GM12873 (cell line): ENCODE results near the gene CSF1R.

Experiments
- TF ChIP-seq, protein P1 (sequence below): IDR thresholded peaks from 2 replicates; pipeline ENCODE4 v1.5.1; 2012; ENCODE audit warnings: low read depth, mild to moderate bottlenecking, moderate library complexity, low read length, control low read depth; ENCODE audit not compliant: insufficient read depth; ENCODE audit errors: missing control alignments

Gene CSF1R

DNA sequence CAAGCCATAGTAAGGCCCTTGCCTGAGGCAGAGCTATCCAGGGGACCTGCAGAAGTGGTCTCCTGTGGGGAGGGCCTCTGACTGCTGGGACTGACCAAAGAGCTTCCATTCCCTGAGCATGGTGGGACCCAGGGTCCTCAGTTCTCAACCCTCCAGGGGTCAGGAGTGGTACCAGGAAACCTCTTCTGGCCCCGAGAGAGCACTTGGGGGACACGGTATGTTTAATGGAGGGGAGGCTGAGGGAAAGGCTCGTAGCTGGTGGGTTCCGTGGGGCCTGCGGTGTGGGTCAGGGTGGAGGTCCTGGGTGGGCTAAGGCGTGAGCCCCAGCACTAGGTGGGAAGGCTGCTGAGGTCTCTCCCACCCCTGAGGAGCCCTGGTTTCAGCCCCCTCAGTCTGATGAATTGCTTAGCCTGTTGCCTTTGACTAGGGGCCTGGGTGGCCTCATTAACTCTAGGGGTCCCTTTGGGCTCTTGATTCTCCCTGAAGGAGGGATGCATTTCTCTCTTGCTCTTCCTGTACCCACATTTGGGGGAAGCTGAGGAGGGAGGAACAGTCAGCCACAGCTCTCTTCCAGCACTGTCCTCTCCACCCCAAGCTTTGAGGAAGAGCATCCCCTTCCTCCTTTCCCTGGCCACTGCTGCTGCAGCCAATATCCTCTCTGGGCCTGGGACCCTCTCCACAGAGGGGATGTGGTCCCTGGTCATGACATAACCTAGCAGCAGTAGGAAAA, 34.0 kb downstream of the CSF1R start:
- TF ChIP-seq, protein P1, sequence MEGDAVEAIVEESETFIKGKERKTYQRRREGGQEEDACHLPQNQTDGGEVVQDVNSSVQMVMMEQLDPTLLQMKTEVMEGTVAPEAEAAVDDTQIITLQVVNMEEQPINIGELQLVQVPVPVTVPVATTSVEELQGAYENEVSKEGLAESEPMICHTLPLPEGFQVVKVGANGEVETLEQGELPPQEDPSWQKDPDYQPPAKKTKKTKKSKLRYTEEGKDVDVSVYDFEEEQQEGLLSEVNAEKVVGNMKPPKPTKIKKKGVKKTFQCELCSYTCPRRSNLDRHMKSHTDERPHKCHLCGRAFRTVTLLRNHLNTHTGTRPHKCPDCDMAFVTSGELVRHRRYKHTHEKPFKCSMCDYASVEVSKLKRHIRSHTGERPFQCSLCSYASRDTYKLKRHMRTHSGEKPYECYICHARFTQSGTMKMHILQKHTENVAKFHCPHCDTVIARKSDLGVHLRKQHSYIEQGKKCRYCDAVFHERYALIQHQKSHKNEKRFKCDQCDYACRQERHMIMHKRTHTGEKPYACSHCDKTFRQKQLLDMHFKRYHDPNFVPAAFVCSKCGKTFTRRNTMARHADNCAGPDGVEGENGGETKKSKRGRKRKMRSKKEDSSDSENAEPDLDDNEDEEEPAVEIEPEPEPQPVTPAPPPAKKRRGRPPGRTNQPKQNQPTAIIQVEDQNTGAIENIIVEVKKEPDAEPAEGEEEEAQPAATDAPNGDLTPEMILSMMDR, result no peak

DNA sequence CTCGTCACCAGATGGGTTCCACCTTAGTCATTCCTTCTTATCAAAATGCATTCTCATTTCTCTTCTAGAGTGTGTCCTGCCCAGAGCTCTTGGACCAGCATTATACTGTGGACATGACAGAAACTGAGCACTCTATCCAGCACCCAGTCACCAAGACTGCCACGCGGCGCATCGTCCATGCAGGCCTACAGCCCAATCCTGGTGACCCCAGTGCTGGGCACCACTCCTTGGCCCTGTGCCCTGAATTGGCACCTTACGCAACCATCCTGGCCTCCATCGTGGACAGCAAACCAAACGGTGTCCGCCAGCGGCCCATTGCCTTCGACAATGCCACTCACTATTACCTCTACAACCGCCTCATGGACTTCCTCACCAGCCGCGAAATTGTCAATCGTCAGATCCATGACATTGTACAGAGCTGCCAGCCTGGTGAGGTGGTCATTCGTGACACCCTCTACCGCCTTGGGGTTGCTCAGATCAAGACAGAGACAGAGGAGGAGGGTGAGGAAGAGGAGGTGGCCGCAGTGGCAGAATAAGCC, 34.6 kb downstream of the CSF1R start:
- TF ChIP-seq, protein P1, result no peak

DNA sequence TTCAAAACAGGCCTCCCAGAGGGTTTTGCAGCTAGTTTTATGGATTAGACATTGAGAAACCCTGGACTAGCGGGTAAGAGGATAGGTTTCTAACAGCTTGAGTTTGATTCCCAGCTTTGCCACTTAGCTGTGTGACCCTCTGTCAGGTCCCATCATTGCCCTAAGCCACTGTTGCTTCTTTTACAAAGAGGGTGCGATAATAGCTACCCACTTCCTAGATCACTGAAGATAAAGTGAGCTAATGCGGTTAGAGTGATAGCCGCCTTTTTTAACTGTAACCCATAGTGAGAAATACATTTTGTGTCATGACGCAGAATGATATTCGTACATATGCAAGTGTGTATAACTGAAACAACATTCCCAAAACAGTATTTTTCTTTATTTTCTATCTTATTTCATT, 40.3 kb downstream of the CSF1R start:
- TF ChIP-seq, protein P1, result no peak

DNA sequence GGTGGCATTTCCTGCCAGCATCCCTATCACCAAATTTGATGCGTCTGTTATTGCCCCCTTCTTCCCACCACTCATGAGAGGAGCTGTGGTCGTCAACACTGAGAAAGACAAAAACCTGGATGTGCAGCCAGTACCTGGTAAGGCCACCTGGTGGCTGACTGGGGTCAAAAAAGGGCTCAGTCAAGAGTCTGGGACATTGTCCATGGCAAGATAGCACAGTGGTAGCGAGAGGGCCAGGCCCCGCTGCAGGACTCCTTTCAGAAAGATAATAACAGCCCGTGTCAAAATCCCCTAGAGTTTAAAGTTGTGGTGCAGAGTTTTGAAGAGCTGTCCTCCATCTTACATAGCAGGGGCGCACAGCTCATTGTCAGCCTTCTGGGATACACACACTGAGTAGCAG, 40.8 kb downstream of the CSF1R start:
- TF ChIP-seq, protein P1, result peak; percentile 35

DNA sequence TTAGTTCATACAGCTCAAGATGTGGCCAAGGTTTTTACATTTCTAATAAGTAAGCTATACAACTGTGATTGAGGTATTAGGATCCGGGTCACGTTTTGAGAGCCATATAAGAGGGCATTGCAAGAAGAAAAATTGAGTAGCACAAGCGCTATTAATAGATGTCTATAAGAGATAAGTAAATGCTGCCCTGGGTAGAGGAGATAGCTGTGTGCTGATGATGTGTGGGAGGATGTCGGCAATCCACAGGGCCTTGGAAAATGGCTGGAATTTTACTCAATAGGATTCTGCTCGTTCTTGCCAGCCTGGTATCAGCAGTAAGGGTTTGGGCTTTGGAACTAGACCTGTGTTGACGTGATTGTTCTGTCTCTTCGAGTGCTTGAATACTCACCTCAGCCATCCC, 41.6 kb downstream of the CSF1R start:
- TF ChIP-seq, protein P1, result no peak

DNA sequence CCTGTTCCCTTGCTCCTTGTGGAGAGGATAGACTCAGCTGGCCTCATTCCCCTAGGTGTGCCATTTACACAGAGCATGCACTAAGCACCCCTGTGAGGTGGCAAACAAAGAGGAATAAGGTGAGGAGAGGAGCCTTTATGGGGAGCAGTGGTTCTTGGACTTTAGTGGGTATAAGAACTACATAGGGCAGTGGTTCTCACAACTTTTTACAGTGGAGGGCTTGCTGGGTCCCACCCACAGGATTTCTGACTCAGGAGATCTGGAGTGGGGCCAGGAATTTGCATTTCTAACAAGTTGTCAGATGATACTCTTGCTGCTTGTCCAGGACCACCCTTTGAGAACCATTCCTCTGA, 42.0 kb downstream of the CSF1R start:
- TF ChIP-seq, protein P1, result no peak

DNA sequence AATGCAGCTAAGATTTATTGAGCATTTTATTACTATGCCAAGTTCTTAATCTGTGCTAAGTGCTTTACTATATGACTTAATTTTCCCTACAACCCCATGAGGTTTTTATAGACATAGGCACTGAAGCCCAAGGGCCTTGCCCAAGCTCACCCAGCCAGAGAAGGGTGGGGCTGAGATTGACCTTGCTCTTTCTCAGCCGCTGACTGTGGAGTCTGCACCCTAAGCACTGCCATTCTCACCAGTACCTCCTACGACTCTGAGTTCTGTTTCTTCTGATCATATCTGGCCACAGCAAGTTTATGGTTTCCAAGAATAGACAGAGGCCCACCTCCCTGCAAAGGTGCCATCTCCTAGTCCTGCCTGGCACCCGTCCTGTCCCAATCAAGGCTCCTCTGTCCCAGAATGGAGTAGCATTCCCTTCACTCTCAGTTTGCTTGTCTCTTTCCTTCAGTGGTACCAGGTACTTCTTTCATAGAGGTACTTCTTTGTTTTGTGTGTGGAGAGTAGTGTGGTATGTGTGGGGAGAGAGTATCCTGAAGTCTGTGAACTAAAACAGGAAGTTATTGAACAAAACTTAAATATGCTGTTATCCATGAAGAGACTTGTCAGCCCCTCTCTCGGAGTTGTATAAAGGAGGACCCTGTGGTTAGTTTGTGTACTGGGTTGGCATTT, 42.6 kb downstream of the CSF1R start:
- TF ChIP-seq, protein P1, result no peak
